Tibial nerve (tissue), 4 donors: ENCODE measurements around the gene ABCF2.

Experiments used
- CTCF ChIP-seq, 5 experiments: fragments of 200-600 bp in 3 of 5; fragments of 450-650 bp in 2 of 5; sonication (generic) in 3 of 5; IDR thresholded peaks; one replicate each; pipeline ENCODE4 v1.5.1; 2016 to 2019; ENCODE audit warnings: antibody characterized with exemption in 5 of 5, mild to moderate bottlenecking in 3 of 5, moderate library complexity in 2 of 5
- EP300 ChIP-seq, 2 donors: sonication (generic); formaldehyde crosslinking; IDR thresholded peaks; one replicate each; pipeline ENCODE4 v1.6.1; 2017; ENCODE audit warnings: antibody characterized with exemption in 2 of 2, mild to moderate bottlenecking in 1 of 2
- POLR2A ChIP-seq, 2 donors: fragments of 450-650 bp; IDR thresholded peaks; one replicate each; pipeline ENCODE4 v1.6.1; 2017; ENCODE audit warnings: antibody characterized with exemption in 2 of 2, mild to moderate bottlenecking in 2 of 2, moderate library complexity in 2 of 2

- TF ChIP-seq EP300 (IDR thresholded peaks at IDR 0.05) (no peak), POLR2A (IDR thresholded peaks at IDR 0.05) (no peak), CTCF (IDR thresholded peaks at IDR 0.05) (no peak)
Measured at GRCh38 chr7:151243045-151243349, 16.0 kb upstream of the ABCF2 start.
